HCT116 (cell line): ENCODE data around the gene PGGHG. TPM values are rescaled to one million over a fixed set of nuclear protein-coding genes. Genes with fewer than 3 reads are reported as not detected.

ENCODE experiments used
- ATAC-seq: fragments of 200-7000 bp; cut with Tn5 transposase; 2 replicates; pipeline ENCODE4 v1.9.1; 2020; ENCODE audit warnings: mild to moderate bottlenecking, moderate library complexity
- BruUV-seq: library from RNA; stranded (reverse); fragments of 400-500 nt; replicated peaks from 2 replicates; lab custom pipeline; 2021; lab: Mats Ljungman, UMichigan
- CTCF ChIA-PET: fragments of 300-600 bp; sonication (Branson Sonifier 250); formaldehyde crosslinking; loops from one replicate; lab custom pipeline; 2021; ENCODE audit warnings: antibody characterized with exemption; lab: Charles Lee
- POLR2A ChIA-PET: fragments of 300-600, 350-600 bp; sonication (Branson Sonifier 250); formaldehyde crosslinking; loops from one replicate; lab custom pipeline; 2021; ENCODE audit warnings: antibody characterized with exemption; lab: Charles Lee
- RAD21 ChIA-PET, 2 experiments: fragments of 300-600 bp; sonication (Branson Sonifier 250); formaldehyde crosslinking; loops; one replicate each; lab custom pipeline; 2023; ENCODE audit warnings: low total read pairs in 2 of 2; ENCODE audit not compliant: uncharacterized antibody in 2 of 2, unreplicated experiment in 2 of 2, low non-redundant PET in 1 of 2; lab: Charles Lee
- DNase-seq: peaks from one replicate; pipeline ENCODE4 v3.0.0-alpha.2; 2010; ENCODE audit warnings: low read depth, low spot score
- H2AFZ ChIP-seq: fragments of 200-600 bp; shearing (Covaris generic), sonication (generic); 2 replicates; pipeline ENCODE4 v1.6.1; 2017; ENCODE audit warnings: low read depth, mixed run types, mixed read lengths, antibody characterized with exemption, low read length; ENCODE audit not compliant: poor library complexity, severe bottlenecking
- H3K27ac ChIP-seq: 2 replicates; pipeline ENCODE4 v1.5.1; 2012; ENCODE audit warnings: low read depth, low read length
- H3K27me3 ChIP-seq: fragments of 200-600 bp; sonication (generic); 2 replicates; pipeline ENCODE4 v1.6.1; 2016; ENCODE audit warnings: mixed run types, low read length, mixed read lengths; ENCODE audit not compliant: insufficient read depth
- H3K36me3 ChIP-seq, 2 experiments: fragments of 200-500 bp in 1 of 2; fragments of 200-600 bp in 1 of 2; sonication (Bioruptor generic) in 1 of 2; sonication (generic) in 1 of 2; 2 replicates each; pipeline versions ENCODE4 v1.5.1 to v1.6.1; 2014 to 2016; ENCODE audit warnings: low read length in 2 of 2, inconsistent platforms in 1 of 2, mixed read lengths in 1 of 2, mixed run types in 1 of 2; ENCODE audit not compliant: insufficient read depth in 2 of 2, control insufficient read depth in 1 of 2
- H3K4me1 ChIP-seq, 2 experiments: fragments of 200-600 bp in 1 of 2; sonication (generic) in 1 of 2; 2 replicates each; pipeline versions ENCODE4 v1.5.1 to v1.6.1; 2012 to 2017; ENCODE audit warnings: low read length in 2 of 2, inconsistent platforms in 1 of 2, mild to moderate bottlenecking in 1 of 2, mixed read lengths in 1 of 2, mixed run types in 1 of 2, moderate library complexity in 1 of 2; ENCODE audit not compliant: insufficient read depth in 2 of 2, control insufficient read depth in 1 of 2
- H3K4me2 ChIP-seq: fragments of 200-600 bp; sonication (generic); 2 replicates; pipeline ENCODE4 v1.6.1; 2017; ENCODE audit warnings: mixed run types, low read length, mixed read lengths
- H3K4me3 ChIP-seq, 2 experiments: fragments of 200-600 bp in 1 of 2; sonication (generic) in 1 of 2; replicated peaks in 1 of 2; 2 replicates each; pipeline ENCODE4 v1.5.1; 2011 to 2016; ENCODE audit warnings: low read length in 2 of 2, control low read depth in 1 of 2, low read depth in 1 of 2, mild to moderate bottlenecking in 1 of 2, mixed read lengths in 1 of 2, mixed run types in 1 of 2
- H3K79me2 ChIP-seq: fragments of 200-600 bp; sonication (generic); 2 replicates; pipeline ENCODE4 v1.6.1; 2017; ENCODE audit warnings: mild to moderate bottlenecking, mixed run types, low read length, moderate library complexity, mixed read lengths; ENCODE audit not compliant: insufficient read depth
- H3K9ac ChIP-seq: fragments of 200-600 bp; sonication (generic); 2 replicates; pipeline ENCODE4 v1.6.1; 2016; ENCODE audit warnings: low read length, mixed read lengths
- H3K9me2 ChIP-seq: fragments of 200-600 bp; sonication (generic), shearing (Covaris generic); 2 replicates; pipeline ENCODE4 v1.6.1; 2017; ENCODE audit warnings: mixed run types, mild to moderate bottlenecking, moderate library complexity; ENCODE audit not compliant: insufficient read depth
- H3K9me3 ChIP-seq, 2 experiments: fragments of 200-500 bp in 1 of 2; fragments of 200-600 bp in 1 of 2; sonication (Bioruptor generic) in 1 of 2; sonication (generic) in 1 of 2; 2 replicates each; pipeline ENCODE4 v1.6.1; 2014 to 2017; ENCODE audit warnings: low read length in 2 of 2, mixed read lengths in 2 of 2, inconsistent platforms in 1 of 2, low read depth in 1 of 2, mild to moderate bottlenecking in 1 of 2, mixed run types in 1 of 2, moderate library complexity in 1 of 2; ENCODE audit not compliant: control insufficient read depth in 1 of 2, insufficient read depth in 1 of 2
- H4K20me1 ChIP-seq: fragments of 200-600 bp; sonication (generic), shearing (Covaris generic); 2 replicates; pipeline ENCODE4 v1.6.1; 2017; ENCODE audit warnings: mixed run types, mild to moderate bottlenecking, moderate library complexity; ENCODE audit not compliant: insufficient read depth
- CBX3 ChIP-seq: IDR thresholded peaks from 2 replicates; pipeline ENCODE4 v1.6.1; 2012; ENCODE audit warnings: low read depth
- CEBPB ChIP-seq: IDR thresholded peaks from 2 replicates; pipeline ENCODE4 v1.6.1; 2012; ENCODE audit warnings: low read depth
- EGR1 ChIP-seq: IDR thresholded peaks from 2 replicates; pipeline ENCODE4 v1.6.1; 2012; ENCODE audit warnings: low read depth
- ELF1 ChIP-seq: IDR thresholded peaks from 2 replicates; pipeline ENCODE4 v1.6.1; 2012; ENCODE audit warnings: low read depth, borderline replicate concordance
- EZH2 ChIP-seq: fragments of 200-600 bp; sonication (generic); IDR thresholded peaks from 2 replicates; pipeline ENCODE4 v1.6.1; 2017; ENCODE audit warnings: antibody characterized with exemption, mixed run types
- FOSL1 ChIP-seq: IDR thresholded peaks from 2 replicates; pipeline ENCODE4 v1.6.1; 2012; ENCODE audit warnings: low read depth
- JUND ChIP-seq: IDR thresholded peaks from 2 replicates; pipeline ENCODE4 v1.6.1; 2012
- POLR2A ChIP-seq: IDR thresholded peaks from 2 replicates; pipeline ENCODE4 v1.7.0; 2011; ENCODE audit warnings: borderline replicate concordance; ENCODE audit not compliant: insufficient read depth, insufficient read length; ENCODE audit errors: extremely low read depth
- POLR2AphosphoS5 ChIP-seq: IDR thresholded peaks from 2 replicates; pipeline ENCODE4 v1.6.1; 2011; ENCODE audit warnings: mild to moderate bottlenecking, low read depth, low read length, moderate library complexity
- REST ChIP-seq: IDR thresholded peaks from 2 replicates; pipeline ENCODE4 v1.6.1; 2012; ENCODE audit warnings: low read depth
- SIN3A ChIP-seq: IDR thresholded peaks from 2 replicates; pipeline ENCODE4 v1.6.1; 2012; ENCODE audit warnings: low read depth
- TCF7L2 ChIP-seq: IDR thresholded peaks from 2 replicates; pipeline ENCODE4 v1.7.0; 2011; ENCODE audit warnings: borderline replicate concordance, inconsistent platforms; ENCODE audit not compliant: insufficient read depth, insufficient read length; ENCODE audit errors: extremely low read depth
- YY1 ChIP-seq: IDR thresholded peaks from 2 replicates; pipeline ENCODE4 v1.6.1; 2011; ENCODE audit warnings: low read length, low read depth, moderate library complexity, mild to moderate bottlenecking; ENCODE audit not compliant: insufficient replicate concordance; ENCODE audit errors: extremely low read depth
- ZFX ChIP-seq: fragments of 450-650 bp; IDR thresholded peaks from 2 replicates; pipeline ENCODE4 v1.6.1; 2017
- intact Hi-C: fragments of 100-400 bp; cut with micrococcal nuclease; formaldehyde crosslinking; loops from 2 replicates; pipeline ENCODE4 v1.10.0; 2022
- total RNA-seq: library from RNA; stranded (reverse); gene quantifications from one replicate; pipeline ENCODE4 v1.2.1, GENCODE V29; 2021; ENCODE audit not compliant: unreplicated experiment
- TF ChIP-seq, protein P1 (sequence below): IDR thresholded peaks from 2 replicates; pipeline ENCODE4 v1.6.1; 2012
- TF ChIP-seq, protein P2 (sequence below): IDR thresholded peaks from 2 replicates; pipeline ENCODE4 v1.6.1; 2012

The PGGHG gene
- total RNA-seq, 1 experiment from 2014 or later = 57.5 TPM

DNA sequence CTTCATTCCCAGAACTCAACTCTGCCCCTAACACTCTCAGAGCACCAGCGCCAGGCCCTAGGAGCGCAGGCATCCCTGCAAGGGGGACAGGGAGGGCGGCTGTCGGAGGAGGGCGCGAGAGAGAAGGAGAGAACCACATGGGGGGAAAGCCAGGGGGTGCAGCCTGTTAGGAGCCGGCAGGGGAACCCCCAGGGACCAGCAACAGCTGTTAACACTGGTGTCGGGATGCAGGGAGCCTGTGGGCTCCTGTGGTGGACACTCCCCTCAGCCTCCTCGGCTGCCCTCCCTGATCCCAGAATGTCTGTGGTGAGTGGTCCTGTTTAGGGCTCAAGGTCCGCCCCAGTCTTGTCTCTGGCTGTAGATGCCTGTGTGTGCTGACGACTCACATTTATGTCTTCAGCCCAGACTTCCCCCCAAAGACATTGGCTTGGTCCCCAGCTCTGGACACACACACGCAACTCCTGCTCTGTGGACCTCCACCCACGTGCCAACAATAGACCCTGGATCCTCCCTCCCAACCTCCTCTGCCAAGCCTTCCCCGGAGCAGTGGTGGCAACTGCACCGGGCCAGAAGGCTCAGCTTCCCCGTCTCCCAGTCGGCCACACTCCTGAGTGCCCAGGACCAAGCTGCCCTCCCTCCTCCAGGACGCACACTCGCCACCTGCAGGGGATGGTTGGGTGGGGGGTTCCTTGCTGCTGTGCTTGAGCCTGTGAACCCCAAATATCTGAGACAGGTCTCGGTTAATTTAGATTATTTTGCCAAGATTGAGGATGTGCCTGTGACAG, 11.2 kb downstream of the PGGHG start:
- H3K9me2 ChIP-seq = no peaks in the 10 kb centered on the region
- ChIA-PET RAD21 (no interaction called here), CTCF (interaction anchor here (0.6 kb wide), 1 partner anchor 56 kb away, joined by 3 read pairs; no protein-coding TSS in a partner anchor), POLR2A (no interaction called here)
- H3K79me2 ChIP-seq = no peaks in the 10 kb centered on the region
- no peak; the same call in 1 of the 2 replicates for ATAC-seq
- peaks cover 0 to 3% of the 10 kb centered on the region in 2 experiments; a peak in 1 of 4 replicates for H3K4me1 ChIP-seq
- TF ChIP-seq FOSL1 = no peak
- no peak for TF ChIP-seq ELF1
- TF ChIP-seq EZH2 = no peak
- TF ChIP-seq, protein P1, sequence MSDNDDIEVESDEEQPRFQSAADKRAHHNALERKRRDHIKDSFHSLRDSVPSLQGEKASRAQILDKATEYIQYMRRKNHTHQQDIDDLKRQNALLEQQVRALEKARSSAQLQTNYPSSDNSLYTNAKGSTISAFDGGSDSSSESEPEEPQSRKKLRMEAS = no peak
- TF ChIP-seq, protein P2, sequence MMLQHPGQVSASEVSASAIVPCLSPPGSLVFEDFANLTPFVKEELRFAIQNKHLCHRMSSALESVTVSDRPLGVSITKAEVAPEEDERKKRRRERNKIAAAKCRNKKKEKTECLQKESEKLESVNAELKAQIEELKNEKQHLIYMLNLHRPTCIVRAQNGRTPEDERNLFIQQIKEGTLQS = no peak
- TF ChIP-seq POLR2AphosphoS5 = no peak
- no peak for TF ChIP-seq REST
- TF ChIP-seq ZFX = no peak
- TF ChIP-seq SIN3A = no peak
- no peak for TF ChIP-seq JUND
- TF ChIP-seq CEBPB = no peak
- no peak for TF ChIP-seq YY1
- no peak for TF ChIP-seq EGR1
- TF ChIP-seq POLR2A = no peak
- TF ChIP-seq CBX3 = no peak
- no peak for TF ChIP-seq TCF7L2
- H3K9me3 ChIP-seq = no peaks in the 10 kb centered on the region
- H3K4me2 ChIP-seq = no peak overlapping the region
- H2AFZ ChIP-seq = no peak overlapping the region
- H3K9ac ChIP-seq = no peak overlapping the region
- no peak overlapping the region for H3K4me3 ChIP-seq
- BruUV-seq = no TSS peak
- intact Hi-C loops = loop anchor here (5.0 to 10.0 kb wide), 2 partner anchors 57 to 95 kb away; partner anchors contain the start of gene PKP3
- DNase-seq = no peak
- no peaks in the 10 kb centered on the region for H3K36me3 ChIP-seq
- no peak overlapping the region for H3K27ac ChIP-seq
- H3K27me3 ChIP-seq = no peaks in the 10 kb centered on the region
- H4K20me1 ChIP-seq = no peaks in the 10 kb centered on the region
